Upper lobe of left lung (tissue), 6 donors: Measurements from ENCODE around the gene ARPC5. TPM values are rescaled to one million over a fixed set of nuclear protein-coding genes. Genes with fewer than 3 reads are reported as not detected.

Experiments used
- ATAC-seq, 2 donors: fragments of 200-7000 bp; cut with Tn5 transposase; one replicate each; pipeline ENCODE4 v1.9.1; 2022; ENCODE audit warnings: mild to moderate bottlenecking in 2 of 2, moderate library complexity in 2 of 2; ENCODE audit not compliant: low FRiP score in 2 of 2
- DNase-seq, 2 donors: peaks; one replicate each; pipeline ENCODE4 v3.0.0-alpha.2; 2019 to 2020
- H3K27ac ChIP-seq, 4 donors: fragments of 200-600 bp; sonication (generic); one replicate each; pipeline ENCODE4 v1.5.1; 2016 to 2019
- H3K27me3 ChIP-seq, 4 donors: fragments of 200-600 bp; sonication (generic); one replicate each; pipeline ENCODE4 v1.5.1; 2017 to 2019
- H3K36me3 ChIP-seq, 4 donors: fragments of 200-600 bp; sonication (generic); one replicate each; pipeline ENCODE4 v1.5.1; 2016 to 2019
- H3K4me1 ChIP-seq, 4 donors: fragments of 200-600 bp; sonication (generic); one replicate each; pipeline ENCODE4 v1.5.1; 2018 to 2019
- H3K4me3 ChIP-seq, 4 donors: fragments of 200-600 bp; sonication (generic); one replicate each; pipeline ENCODE4 v1.5.1; 2017 to 2019; ENCODE audit warnings: mild to moderate bottlenecking in 2 of 4, moderate library complexity in 1 of 4
- H3K9me3 ChIP-seq, 4 donors: fragments of 200-600 bp; sonication (generic); one replicate each; pipeline ENCODE4 v1.5.1; 2018 to 2019
- EP300 ChIP-seq, 4 donors: sonication (generic); formaldehyde crosslinking; IDR thresholded peaks; one replicate each; pipeline ENCODE4 v1.5.1; 2017; ENCODE audit warnings: antibody characterized with exemption in 4 of 4, control low read depth in 2 of 4
- POLR2A ChIP-seq, 4 donors: fragments of 450-650 bp; IDR thresholded peaks; one replicate each; pipeline ENCODE4 v1.5.1; 2016 to 2017; ENCODE audit warnings: antibody characterized with exemption in 4 of 4, mild to moderate bottlenecking in 2 of 4
- POLR2AphosphoS5 ChIP-seq, 2 donors: sonication (generic); formaldehyde crosslinking; IDR thresholded peaks; one replicate each; pipeline ENCODE4 v1.5.1; 2017; ENCODE audit warnings: antibody characterized with exemption in 2 of 2
- WGBS, 2 donors: methylation state at CpG; one replicate each; pipeline ENCODE4 v1.1.5; 2017 to 2018; 5-methylcytosine and 5-hydroxymethylcytosine counted together
- total RNA-seq, 6 donors: library from RNA; depleted of rRNA in 4 of 6; stranded (reverse); fragments of >200 nt in 4 of 6; gene quantifications; one replicate each; pipeline versions ENCODE4 v1.1.0 to v1.2.1, GENCODE V29; 2016 to 2021
- TF ChIP-seq, protein P1 (sequence below), 6 experiments: fragments of 450-650 bp in 4 of 6; fragments of 200-600 bp in 2 of 6; sonication (generic) in 2 of 6; IDR thresholded peaks; one replicate each; pipeline ENCODE4 v1.5.1; 2016 to 2019; ENCODE audit warnings: antibody characterized with exemption in 6 of 6
- donor health status: DM: no; HTN: no; CAD: no; lungs with moderate emphysema.
- donor health status: DM: no; HTN: yes; CAD: no; lungs with severe emphysema.

ARPC5 gene
- total RNA-seq, 6 donors from 2014 or later = 28.3 to 193 (median 109) TPM

DNA sequence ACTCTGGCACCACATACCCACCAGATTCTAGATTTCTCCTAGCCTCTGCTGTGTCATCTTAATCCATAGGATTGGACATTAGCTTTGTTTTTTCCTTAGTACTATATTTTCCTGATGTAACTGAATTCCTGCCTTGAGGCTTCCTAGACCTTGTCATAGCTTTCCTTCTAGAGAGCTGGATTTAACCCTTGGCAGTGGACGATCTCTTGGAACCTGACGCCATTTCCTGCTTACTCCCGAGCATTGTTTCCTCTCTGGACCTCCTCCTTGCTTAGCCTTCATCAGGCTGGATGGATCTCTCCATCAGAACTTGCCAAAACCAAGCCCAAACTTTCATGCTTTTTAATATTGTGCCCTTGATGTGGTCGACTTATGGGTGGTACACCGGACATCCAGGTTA is 16.0 kb upstream of the ARPC5 start:
- no peak overlapping the region for H3K27ac ChIP-seq

DNA sequence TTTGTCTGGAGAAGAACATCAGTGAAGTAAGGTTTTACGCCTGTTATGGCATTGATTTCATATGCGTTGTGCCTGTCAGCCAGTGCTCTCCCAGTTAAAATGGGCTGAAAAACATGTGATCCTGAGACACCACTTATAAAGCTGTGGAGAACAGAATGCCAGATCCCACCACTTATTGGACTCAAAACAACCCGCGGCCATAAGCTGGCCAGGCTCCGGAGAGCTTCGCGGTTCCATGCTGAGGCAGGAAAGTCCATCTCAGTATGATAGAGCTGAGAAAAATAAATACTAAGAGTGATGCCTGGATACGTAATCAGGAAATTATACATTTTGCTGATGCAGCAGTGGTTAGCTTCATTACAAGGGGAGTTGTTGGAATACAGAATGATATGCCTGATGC is 12.5 kb upstream of the ARPC5 start:
- Histone ChIP-seq H3K27me3 (no peaks in the 10 kb centered on the region), H3K36me3 (no peaks in the 10 kb centered on the region), H3K4me1 (peaks cover 6 to 17% (median 8%) of the 10 kb centered on the region in 4 donors), H3K4me3 (no peak overlapping the region), H3K9me3 (no peaks in the 10 kb centered on the region), H3K27ac (no peak overlapping the region)
- ATAC-seq (no peak), DNase-seq (no peak)
- WGBS, 2 donors = 95 to 96% methylated on average over 8 of the region's 8 CpGs
- TF ChIP-seq, protein P1, sequence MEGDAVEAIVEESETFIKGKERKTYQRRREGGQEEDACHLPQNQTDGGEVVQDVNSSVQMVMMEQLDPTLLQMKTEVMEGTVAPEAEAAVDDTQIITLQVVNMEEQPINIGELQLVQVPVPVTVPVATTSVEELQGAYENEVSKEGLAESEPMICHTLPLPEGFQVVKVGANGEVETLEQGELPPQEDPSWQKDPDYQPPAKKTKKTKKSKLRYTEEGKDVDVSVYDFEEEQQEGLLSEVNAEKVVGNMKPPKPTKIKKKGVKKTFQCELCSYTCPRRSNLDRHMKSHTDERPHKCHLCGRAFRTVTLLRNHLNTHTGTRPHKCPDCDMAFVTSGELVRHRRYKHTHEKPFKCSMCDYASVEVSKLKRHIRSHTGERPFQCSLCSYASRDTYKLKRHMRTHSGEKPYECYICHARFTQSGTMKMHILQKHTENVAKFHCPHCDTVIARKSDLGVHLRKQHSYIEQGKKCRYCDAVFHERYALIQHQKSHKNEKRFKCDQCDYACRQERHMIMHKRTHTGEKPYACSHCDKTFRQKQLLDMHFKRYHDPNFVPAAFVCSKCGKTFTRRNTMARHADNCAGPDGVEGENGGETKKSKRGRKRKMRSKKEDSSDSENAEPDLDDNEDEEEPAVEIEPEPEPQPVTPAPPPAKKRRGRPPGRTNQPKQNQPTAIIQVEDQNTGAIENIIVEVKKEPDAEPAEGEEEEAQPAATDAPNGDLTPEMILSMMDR (IDR thresholded peaks at IDR 0.05) = no peak
- TF ChIP-seq POLR2AphosphoS5 (IDR thresholded peaks at IDR 0.05) = no peak
- TF ChIP-seq EP300 (IDR thresholded peaks at IDR 0.05) = no peak
- no peak for TF ChIP-seq POLR2A (IDR thresholded peaks at IDR 0.05)

More for the DNA sequence above, 16.0 kb upstream of the ARPC5 start:
- ATAC-seq (no peak), DNase-seq (no peak)
- no peak for TF ChIP-seq EP300 (IDR thresholded peaks at IDR 0.05)
- TF ChIP-seq POLR2A (IDR thresholded peaks at IDR 0.05) = no peak
- TF ChIP-seq, protein P1 (IDR thresholded peaks at IDR 0.05) = no peak
- TF ChIP-seq POLR2AphosphoS5 (IDR thresholded peaks at IDR 0.05) = no peak
- 63 to 72% methylated on average over 5 of the region's 5 CpGs for WGBS, 2 donors
- Histone ChIP-seq H3K9me3 (no peaks in the 10 kb centered on the region), H3K27me3 (no peaks in the 10 kb centered on the region), H3K4me3 (no peak overlapping the region), H3K36me3 (no peaks in the 10 kb centered on the region), H3K4me1 (peaks cover 13 to 32% (median 13%) of the 10 kb centered on the region in 4 donors)

DNA sequence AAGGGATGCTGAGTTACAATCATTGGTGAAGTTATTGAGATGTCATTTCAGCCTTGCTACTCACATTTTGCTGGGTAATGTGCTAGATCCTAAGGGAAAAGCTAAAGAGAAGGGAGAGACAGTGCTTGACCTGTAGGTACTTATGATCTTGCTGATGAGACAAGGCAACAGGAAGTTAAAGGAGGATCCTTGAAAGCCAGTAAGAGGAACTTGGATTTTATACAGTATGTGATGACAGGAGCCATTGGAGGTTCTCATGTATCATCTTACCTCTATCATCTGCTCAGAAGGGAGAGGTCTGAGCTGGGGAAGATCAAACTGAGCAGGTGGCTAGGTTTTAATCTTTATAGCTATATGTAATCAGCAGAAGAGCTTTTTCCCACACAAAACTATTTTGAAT is 11.2 kb upstream of the ARPC5 start:
- Histone ChIP-seq H3K4me3 (no peak overlapping the region), H3K27me3 (no peaks in the 10 kb centered on the region), H3K36me3 (no peaks in the 10 kb centered on the region), H3K9me3 (no peaks in the 10 kb centered on the region), H3K27ac (no peak overlapping the region), H3K4me1 (peaks cover 0 to 5% (median 0%) of the 10 kb centered on the region in 4 donors)
- ATAC-seq = peak in 1 of 2 donors; percentile 35
- DNase-seq = no peak
- TF ChIP-seq EP300 (IDR thresholded peaks at IDR 0.05) (no peak), POLR2A (IDR thresholded peaks at IDR 0.05) (no peak), POLR2AphosphoS5 (IDR thresholded peaks at IDR 0.05) (no peak)
- TF ChIP-seq, protein P1 (IDR thresholded peaks at IDR 0.05) = no peak

DNA sequence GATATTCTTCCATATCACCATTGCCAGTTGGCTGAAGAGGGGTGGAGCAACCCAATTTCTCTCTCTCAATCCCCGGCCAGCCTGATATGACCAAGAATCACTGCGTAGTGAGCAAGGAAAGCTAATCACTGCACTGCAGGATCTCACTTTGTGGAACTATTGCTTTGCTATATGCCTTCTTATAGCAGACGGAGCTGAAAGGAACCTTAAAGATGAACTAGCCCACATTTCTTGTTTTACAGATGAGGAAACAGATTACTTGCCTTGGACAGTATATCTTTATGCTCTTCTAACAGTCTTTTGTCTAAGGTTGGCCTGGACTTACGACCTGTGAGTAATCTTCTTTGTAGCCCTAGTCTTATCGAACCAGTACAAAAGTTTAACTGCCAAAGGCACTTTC is 9.9 kb upstream of the ARPC5 start:
- Histone ChIP-seq H3K9me3 (no peaks in the 10 kb centered on the region), H3K4me3 (no peak overlapping the region), H3K27ac (no peak overlapping the region), H3K36me3 (no peaks in the 10 kb centered on the region), H3K4me1 (no peaks in the 10 kb centered on the region), H3K27me3 (no peaks in the 10 kb centered on the region)
- no peak for ATAC-seq
- TF ChIP-seq POLR2A (IDR thresholded peaks at IDR 0.05) = no peak
- TF ChIP-seq, protein P1 (IDR thresholded peaks at IDR 0.05) = no peak
- no peak for TF ChIP-seq EP300 (IDR thresholded peaks at IDR 0.05)
- TF ChIP-seq POLR2AphosphoS5 (IDR thresholded peaks at IDR 0.05) = no peak
- no peak for DNase-seq
- 91 to 92% methylated on average over 5 of the region's 5 CpGs for WGBS, 2 donors

DNA sequence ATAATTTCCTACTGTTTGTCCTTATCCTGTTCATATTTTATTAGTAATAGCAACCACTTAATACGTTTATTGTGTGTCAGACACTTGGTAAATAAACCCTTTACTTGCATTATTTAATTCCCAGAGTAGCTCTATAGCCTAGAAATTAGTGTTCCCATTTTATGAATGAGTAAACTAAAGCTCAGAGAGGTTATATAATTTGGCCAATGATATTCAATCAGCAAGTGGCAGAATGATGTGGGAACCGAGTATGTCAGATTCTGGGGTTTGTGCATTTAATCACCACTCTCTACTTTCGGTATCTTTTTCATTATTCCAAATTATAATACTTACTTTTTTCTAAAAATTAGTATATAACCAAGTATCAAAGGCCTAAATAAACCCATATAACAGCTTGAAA is 6.6 kb upstream of the ARPC5 start:
- H3K36me3 ChIP-seq = no peaks in the 10 kb centered on the region
- no peak overlapping the region for H3K4me3 ChIP-seq
- H3K27ac ChIP-seq = no peak overlapping the region
- H3K9me3 ChIP-seq = no peaks in the 10 kb centered on the region
- 83% methylated on average over 3 of the region's 3 CpGs for WGBS, 2 donors
- TF ChIP-seq EP300 (IDR thresholded peaks at IDR 0.05) = no peak
- TF ChIP-seq, protein P1 (IDR thresholded peaks at IDR 0.05) = no peak
- no peak for TF ChIP-seq POLR2AphosphoS5 (IDR thresholded peaks at IDR 0.05)
- TF ChIP-seq POLR2A (IDR thresholded peaks at IDR 0.05) = no peak
- no peaks in the 10 kb centered on the region for H3K27me3 ChIP-seq
- ATAC-seq (no peak), DNase-seq (no peak)
- H3K4me1 ChIP-seq = no peaks in the 10 kb centered on the region
